AG09309 (cell line): ENCODE results near the gene TMEM184A.

Experiments
- DNase-seq: peaks from one replicate; pipeline ENCODE4 v3.0.0-alpha.2; 2010; ENCODE audit warnings: low read depth
- H3K4me3 ChIP-seq: 2 replicates; pipeline ENCODE4 v1.5.1; 2011; ENCODE audit warnings: mild to moderate bottlenecking, low read depth, low read length, moderate library complexity; ENCODE audit not compliant: control insufficient read depth
- TF ChIP-seq, protein P1 (sequence below): IDR thresholded peaks from 2 replicates; pipeline ENCODE4 v1.5.1; 2011; ENCODE audit warnings: mild to moderate bottlenecking, low read depth, low read length, inconsistent platforms; ENCODE audit not compliant: insufficient read depth, control insufficient read depth; ENCODE audit errors: missing control alignments

The TMEM184A gene

DNA sequence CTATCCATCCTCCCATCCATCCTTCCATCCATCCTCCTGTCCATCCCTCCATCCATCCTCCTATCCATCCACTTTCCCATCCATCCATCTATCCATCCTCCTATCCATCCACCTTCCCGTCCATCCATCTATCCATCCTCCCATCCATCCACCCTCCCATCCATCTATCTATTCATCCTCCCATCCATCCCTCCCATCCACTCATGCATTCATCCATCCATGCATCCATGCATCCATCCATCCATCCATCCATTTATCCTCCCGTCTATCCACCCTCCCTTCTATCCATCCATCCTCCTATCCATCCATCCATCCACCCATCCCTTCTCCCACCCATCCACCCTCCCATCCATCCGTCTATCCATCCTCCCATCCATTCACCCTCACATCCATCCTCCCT is 39.0 kb upstream of the TMEM184A start:
- DNase-seq: no peak
- TF ChIP-seq, protein P1, sequence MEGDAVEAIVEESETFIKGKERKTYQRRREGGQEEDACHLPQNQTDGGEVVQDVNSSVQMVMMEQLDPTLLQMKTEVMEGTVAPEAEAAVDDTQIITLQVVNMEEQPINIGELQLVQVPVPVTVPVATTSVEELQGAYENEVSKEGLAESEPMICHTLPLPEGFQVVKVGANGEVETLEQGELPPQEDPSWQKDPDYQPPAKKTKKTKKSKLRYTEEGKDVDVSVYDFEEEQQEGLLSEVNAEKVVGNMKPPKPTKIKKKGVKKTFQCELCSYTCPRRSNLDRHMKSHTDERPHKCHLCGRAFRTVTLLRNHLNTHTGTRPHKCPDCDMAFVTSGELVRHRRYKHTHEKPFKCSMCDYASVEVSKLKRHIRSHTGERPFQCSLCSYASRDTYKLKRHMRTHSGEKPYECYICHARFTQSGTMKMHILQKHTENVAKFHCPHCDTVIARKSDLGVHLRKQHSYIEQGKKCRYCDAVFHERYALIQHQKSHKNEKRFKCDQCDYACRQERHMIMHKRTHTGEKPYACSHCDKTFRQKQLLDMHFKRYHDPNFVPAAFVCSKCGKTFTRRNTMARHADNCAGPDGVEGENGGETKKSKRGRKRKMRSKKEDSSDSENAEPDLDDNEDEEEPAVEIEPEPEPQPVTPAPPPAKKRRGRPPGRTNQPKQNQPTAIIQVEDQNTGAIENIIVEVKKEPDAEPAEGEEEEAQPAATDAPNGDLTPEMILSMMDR: no peak
- H3K4me3 ChIP-seq: no peak overlapping the region

DNA sequence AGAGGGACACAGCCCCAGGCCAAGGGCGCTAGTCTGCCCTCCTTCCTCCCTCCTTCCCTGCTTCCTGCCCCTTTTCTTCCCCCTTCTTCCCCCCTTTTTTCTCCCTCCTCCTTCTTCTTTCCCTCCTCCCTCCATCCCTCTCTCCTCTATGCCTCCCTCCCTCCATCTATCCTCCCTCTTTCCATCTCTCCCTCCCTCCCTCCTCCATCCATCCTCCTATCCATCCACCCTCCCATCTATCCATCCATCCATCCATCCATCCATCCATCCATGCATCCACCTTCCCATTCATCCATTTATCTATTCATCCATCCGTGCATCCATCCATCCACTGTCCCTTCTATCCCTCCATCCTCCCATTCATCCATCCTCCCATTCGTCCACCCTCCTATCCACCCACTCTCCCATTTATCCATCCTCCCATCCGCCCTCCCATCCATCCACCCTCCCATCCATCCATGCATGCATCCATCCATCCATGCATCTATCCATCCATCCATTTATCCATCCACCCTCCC is 38.0 kb upstream of the TMEM184A start:
- DNase-seq: no peak
- TF ChIP-seq, protein P1: no peak

GRCh38 chr7:1593091-1593866 is 37.3 kb upstream of the TMEM184A start:
- DNase-seq: no peak
- TF ChIP-seq, protein P1: peak; percentile 35
- H3K4me3 ChIP-seq: no peak overlapping the region

More for the DNA sequence above, 38.0 kb upstream of the TMEM184A start:
- no peak overlapping the region for H3K4me3 ChIP-seq

- H3K4me3 ChIP-seq: no peak overlapping the region
- no peak for DNase-seq
- TF ChIP-seq, protein P1: no peak
Observed at GRCh38 chr7:1592299-1592871, 36.4 kb upstream of the TMEM184A start.

DNA sequence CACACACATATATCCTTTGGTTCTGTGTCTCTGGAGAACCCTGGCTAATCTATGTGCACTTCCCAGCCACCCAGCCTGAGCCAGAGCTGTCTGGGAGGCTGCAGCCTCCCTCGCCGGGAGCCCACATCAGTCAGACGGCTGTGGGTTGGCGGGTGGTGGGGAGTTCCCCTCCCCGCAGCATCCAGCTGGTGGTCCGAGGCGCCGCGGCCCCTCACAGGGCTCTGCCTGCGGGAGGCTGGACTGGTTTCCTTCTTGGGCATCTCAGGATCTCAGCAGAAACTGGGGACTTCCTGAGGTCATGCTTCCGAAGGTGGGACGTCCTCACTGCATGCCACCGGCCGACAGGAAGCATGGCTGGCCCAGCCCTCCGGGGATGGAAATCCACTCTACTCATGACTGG is 35.9 kb upstream of the TMEM184A start:
- TF ChIP-seq, protein P1: no peak
- no peak for DNase-seq
- H3K4me3 ChIP-seq: no peak overlapping the region

GRCh38 chr7:1591396-1591795 is 35.4 kb upstream of the TMEM184A start:
- TF ChIP-seq, protein P1: no peak
- no peak for DNase-seq
- no peak overlapping the region for H3K4me3 ChIP-seq

DNA sequence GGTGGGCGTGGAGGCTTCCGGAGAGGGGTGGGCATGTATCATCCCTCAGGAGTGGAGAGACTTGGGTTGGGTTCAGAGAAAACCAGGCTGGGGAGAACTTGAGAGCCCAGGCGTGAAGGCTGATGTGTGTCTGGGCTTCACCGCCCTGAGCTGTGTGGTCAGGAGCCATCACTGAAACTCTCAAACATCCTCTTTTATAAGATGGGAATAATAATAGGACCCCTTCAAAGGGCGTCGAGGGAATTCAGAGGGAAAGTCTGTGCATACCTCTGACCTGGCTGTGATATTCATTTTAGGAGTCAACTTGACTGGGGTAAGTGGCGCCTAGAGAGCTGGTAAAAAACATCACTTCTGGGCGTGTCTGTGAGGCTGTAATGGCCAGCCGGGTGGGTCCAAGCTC is 34.9 kb upstream of the TMEM184A start:
- DNase-seq: no peak
- no peak overlapping the region for H3K4me3 ChIP-seq
- TF ChIP-seq, protein P1: no peak
